Measurements from ENCODE around the gene SLC12A6.

DNA sequence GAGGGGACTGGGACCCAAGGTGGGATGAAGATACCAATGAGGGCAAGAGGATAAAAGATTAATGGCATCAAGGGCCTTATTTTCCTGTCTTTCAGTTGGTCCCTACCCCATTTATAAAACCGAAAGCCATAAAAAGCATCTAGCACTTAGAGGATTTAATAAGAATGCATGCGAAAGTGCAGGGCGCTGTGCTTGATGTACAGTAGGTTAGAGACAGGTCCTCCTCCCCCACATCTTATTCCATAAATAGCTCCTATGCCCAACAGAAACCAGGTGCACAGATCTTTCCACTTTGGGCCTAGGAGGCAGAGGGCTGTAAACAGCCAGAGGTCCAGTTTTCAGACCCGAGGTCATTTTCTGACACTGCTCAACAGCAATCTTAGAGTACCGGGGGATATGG is 28.3 kb upstream of the SLC12A6 start:
- TF ChIP-seq CTCF (tag by site-specific recombination; IDR thresholded peaks at IDR 0.05) (no peak), SP7 (tag by site-specific recombination; IDR thresholded peaks at IDR 0.05) (no peak), ZNF311 (tag by site-specific recombination; IDR thresholded peaks at IDR 0.05; ENCODE audit: borderline replicate concordance) (no peak), RBAK (tag by site-specific recombination; IDR thresholded peaks at IDR 0.05) (no peak)
